Inflammatory macrophage (primary cell): ENCODE data around the gene SNPH.

Experiments
- DNase-seq, 2 donors: peaks; one replicate each; pipeline ENCODE4 v3.0.0-alpha.2; 2020 to 2022

SNPH gene

DNA sequence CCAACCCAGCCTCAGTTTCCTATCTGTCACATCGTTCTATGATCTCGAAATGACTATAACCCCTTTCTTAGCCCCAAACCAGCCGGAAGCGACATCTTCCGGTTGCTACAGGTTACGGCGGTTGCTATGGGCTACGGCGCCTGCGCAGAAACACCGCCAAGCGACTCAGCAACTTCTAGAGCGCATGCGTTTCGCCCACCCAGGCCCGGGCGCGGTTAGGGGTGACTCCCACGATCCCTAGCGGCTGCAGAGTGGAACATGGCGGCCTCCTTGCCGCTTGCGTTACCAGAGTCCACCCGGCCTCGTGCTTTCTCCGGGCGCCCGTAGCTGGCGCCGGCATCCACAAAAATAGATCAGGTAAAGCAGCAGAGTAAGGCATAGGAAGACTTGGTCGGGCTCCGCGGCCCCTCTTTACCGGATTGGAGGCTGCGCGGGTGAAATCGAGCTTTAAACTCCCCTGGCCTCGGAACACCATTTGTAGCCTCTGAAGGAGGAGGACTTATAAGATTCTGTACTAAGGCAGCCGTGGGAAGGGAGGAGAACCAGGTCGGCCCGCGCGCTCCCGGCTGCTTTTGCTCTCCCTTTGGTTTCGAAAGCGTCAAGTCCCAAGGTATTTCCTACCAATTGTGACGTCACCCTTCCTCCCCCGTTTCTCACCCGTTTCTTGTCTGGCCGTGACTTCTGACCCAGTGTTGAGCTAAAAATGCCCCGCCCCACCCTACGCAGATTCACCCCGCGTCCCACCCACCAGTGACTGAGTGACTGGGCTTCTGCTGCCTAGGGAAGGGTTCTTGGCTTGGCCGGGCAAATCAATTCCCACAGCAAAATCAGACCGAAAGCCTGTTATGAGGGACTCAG lies 59.3 kb downstream of the SNPH start:
- peak; percentile 98 to 99 for DNase-seq

DNA sequence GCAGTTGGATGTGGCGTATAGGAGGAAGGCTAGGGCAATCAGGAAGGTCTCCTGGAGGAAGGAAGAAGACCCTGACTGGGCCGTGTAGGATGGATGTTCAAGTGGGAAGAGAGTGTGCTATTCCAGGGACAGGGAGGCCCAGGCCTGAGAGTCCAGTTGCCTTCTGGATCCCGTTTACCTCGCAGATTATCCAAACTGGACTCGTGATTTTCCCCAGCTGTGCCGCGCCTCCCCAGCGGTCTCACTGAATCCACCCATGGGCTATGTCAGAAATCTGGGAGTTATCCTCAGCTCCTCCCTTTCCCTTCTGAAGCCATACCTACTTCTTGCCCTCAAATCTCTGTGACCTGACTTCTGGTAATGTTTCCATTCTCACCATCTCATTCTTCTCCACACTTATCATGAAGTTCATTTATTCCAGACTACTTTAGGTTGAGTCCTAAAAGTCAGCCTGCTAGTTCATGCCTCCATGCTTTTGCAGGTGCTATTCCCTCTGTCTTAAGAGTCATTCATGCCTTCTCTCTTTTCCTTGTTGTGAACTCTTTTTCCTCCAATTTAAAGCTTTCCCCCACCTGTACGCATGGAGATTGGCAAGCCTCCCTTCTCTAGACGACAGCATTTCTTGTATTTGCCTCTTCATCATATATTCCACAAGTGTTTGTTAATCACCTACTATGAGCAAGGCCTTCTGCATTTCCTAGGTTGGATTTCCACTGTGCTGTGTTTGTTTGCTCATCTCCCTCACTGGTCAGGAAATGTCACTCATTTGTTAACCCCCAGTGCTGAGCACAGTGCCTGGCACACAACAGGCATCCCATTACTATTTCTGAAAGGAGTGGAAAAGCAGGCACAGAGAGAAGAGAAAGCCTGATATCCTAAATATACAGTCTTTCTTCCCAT lies 60.2 kb downstream of the SNPH start:
- peak; percentile 25 to 61 for DNase-seq

DNA sequence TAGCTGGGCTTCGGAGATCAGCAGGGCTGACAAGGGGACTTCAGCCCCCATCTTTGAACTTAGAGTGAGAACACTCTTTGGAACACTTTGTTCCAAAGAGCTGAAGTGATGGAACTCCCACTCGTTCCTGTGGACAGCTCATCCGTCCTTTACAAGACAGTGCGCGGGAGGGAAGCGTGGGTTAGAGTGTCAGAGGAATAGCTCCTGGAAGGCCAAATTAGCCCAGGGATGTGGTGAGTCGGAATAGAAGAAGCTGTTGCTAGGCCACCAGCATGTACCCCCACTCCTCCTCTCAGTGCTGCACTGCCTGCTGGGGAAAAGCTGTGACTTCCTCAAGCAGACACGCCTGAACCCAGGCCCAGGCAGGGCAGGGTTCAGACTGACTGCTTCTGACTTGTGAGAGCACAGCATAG lies 61.2 kb downstream of the SNPH start:
- peak; percentile 92 to 98 for DNase-seq

DNA sequence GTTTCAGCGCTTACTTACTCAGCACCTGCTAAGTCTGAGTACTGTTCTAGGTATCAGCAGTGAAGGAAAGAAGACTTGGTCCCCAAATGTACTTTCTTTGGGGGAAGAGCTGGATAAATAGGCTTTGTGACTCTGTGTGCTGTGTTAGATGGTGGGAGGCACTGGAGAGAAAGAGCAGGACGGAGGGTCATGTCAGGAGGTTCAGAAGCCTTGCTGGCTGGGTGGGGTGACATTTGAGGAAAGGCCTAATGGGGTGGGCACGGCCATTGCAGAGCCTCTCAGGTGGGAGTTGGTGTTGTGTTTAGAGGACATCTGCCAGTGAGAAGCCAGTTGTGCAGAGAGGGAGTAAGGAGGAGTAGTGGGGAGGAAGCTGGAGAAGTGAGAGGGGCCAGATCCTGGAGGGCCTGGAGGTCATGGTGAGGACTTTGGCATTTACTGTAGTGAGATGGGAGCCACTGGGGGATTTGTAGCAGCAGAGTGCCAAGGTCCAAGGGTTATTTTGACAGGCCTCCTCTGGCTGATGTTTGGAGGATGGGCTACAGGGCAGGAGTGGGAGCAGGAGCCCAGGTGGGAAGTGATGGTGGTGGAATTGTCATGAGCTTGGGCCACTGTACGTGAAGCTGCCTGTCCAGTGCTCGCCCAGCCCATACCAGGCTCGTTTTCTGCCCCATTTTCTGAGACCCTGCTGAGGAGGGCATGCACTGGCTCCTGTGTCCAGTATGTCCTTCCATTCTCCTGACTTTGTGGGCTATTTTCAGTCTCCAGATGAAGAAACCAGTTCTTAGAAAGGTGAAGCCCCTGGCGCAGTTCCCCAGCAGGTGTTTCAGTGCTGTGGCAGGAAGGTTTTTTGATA lies 62.0 kb downstream of the SNPH start:
- no peak for DNase-seq

DNA sequence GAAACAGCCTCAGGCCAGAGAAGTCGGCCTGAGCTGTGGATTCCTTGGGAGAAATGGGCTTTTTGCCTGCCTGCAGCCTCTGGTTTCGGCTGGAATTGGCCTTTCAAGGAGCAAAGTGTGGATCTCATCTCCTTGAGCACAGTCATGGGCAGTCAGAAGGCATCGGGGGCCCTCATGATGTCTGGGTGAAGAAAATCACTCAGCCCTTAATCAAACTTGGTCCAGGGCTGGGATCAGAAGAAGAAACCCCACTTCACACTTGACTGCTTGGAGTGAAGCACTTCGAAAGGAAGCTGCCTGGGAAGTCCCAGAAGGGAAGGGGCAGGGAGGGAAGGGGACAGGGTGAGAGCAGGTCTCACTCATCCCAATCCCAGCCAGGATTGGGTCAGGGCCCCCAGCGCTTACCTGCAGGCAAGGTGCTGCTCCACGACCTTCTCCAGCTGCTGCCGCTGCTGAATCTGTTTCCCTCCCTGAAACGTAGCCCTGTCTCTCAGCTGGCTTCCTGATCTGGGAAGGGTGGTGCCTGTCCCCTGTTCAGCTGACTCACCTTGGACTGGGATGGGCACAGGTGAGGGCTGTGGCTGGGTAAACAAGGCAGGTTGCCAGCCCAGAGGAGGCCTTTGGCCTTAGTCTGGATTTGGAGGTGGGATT lies 62.7 kb downstream of the SNPH start, which contains the start of gene SDCBP2:
Gene SDCBP2 (minus strand): TSS at position 460 of the 651 bp plus-strand sequence. CDS start 8,723 bp downstream, outside the sequence.
- no peak for DNase-seq

DNA sequence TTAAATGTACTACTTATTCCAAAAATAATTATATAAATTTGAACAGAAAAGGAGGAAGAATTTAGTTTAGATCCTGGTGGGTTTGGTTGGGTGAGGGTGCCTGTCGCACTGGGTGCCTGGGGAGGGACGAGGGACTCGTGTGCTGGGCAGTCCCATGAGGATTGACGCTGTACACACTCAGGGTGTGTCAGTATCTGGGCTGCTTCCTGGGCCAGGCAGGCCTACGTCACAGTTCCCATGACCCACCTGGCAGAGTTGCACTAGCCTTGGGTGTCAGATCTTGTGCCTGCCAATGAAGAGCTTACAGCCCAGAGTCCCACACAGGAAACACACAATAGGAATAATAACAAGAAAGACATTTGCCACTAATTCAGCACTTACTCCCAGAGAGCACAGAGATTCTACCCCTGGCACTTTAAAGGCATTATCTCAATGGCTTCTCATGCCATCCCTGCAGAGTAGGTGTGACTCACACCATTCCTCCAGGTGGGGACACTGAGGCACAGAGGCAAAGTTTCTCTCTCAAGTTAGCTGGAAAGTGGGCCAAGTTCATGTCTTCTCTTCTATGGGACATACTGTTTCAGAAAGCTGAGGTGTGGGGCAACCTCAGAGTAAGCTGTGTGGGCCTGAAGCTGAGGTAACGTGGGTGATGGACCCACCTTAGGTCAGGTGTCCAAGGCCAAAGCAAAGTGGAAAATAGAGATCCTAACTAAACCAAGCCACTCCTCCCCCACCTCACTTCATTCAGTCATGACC lies 64.2 kb downstream of the SNPH start:
- no peak for DNase-seq

DNA sequence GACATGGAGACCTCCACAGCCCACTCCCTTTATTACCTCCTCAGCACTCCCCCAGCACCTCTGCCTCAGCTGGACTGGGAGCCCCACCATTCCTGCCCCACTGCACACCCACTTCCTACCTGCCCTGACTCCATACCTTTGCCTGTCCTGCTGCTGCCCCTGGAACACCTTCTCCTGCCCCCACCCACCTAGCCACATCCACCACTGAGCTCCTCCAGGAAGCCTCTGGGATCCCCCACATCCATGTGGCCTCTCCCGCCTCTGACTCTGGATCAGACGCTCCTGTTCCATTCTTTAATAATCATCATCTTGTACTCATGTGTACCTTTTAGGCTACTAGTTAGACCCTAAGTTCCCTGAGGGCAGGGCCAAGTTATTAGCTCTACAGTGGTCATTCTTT lies 65.0 kb downstream of the SNPH start:
- no peak for DNase-seq

DNA sequence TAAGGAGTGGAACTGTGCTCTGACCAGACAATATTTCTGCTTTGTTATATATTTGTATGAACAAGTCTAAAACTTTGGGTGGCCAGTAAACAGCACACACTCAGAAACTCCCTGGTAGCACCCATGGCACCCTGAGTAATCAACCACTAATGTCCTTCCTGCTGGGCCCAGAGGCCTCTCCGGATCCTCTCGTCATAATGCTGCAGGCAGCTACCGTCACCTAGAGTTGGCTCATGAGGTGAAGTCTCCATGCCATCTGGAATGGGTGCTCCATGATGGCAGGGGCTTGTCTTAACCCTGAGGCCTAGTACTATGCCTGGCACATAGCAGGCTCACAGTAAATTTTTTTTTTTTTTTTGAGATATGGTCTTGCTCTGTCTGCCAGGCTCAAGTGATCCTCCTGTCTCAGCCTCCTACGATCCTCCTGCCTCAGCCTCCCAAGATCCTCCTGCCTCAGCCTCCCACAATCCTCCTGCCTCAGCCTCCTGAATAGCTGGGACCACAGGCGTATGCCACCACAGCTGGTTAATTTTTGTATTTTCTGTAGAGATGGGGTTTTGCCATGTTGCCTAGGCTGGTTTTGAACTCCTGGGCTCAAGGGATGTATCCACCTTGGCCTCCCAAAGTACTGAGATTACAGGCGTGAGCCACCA lies 65.8 kb downstream of the SNPH start:
- DNase-seq: no peak

DNA sequence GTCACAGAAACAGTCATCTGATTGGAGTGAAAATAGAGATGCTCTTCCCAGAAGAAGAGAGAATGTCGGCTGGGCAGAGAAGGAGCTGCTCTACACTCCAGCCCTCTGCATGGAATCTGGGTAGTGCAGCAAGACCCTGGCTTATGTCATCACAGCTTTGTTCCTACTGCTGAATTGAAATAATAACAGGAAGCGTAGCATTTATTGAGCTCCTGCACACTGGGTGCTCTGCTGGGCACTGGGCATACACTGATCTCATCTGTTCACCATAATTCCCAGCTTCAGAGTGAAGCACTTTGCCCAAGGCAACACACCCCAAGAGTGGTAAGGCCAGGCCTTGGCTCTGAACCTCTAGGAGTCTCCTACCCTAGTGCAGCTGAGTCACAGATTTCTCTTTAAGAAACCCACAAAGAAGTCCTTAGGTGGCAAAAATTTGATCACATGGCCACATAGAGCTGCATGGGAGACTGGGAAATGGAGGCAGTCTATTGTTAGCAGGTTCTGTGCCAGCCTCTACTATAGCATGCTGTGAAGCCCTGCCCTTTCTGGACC lies 66.7 kb downstream of the SNPH start:
- DNase-seq: peak in 1 of 2 donors; percentile 23

DNA sequence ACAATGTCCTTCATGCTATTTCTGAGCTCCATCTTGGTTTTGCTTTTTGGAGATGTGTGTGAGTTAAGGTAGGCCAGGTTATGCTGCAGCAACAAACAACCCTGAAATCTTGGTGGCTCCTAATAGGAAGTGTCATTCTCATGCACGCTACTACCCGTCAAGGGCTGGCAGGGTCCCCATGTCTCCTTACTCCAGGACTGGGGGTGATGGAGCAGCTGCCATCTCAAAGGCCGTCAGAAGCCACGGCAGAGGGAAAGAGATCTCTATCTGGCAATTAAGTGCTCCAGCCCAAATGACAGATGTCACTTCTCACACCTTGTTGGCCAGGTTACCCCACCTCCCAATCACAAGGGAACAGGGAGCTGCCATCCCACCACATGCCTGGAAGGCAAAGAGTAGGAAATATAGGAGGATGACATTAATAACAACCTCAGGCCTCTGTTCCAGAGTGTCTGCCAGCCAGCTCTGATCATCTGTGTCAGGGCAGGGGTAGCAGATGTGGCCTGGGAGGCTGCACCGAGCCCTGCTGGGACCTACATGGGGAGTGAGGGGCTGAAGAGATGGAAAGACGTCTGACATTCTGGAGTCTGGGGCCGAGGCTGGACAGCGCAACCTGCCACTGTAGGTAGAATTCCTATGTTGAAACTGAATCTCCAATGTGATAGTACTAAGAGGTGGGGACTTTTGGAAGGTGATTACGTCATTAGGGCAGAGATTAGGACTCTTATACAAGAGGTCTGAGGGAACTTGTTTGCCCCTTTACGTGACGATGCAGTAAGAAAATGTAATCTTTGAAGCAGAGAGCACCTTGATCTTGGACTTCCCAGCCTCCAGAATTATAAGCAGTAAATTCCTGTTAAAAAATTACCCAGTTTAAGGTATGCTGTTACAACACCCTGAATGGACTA lies 67.6 kb downstream of the SNPH start:
- no peak for DNase-seq

DNA sequence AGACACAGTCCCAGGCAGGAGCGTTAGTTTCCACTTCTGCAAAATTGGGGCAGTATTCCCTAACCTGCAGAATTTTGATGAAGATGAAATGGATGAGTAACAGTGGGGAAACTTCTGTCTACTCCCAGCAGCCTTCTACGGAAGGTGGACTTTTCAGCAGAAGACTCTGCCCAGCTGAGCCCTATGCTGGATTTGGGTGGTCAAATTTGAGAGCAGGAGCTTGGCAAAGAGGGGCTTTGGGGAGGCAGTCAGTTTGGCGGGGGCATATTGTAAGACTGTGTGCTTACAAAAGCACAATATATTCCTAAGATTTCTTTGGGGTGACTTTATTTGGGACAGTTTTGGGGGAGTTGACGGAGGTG lies 68.3 kb downstream of the SNPH start:
- DNase-seq: no peak

DNA sequence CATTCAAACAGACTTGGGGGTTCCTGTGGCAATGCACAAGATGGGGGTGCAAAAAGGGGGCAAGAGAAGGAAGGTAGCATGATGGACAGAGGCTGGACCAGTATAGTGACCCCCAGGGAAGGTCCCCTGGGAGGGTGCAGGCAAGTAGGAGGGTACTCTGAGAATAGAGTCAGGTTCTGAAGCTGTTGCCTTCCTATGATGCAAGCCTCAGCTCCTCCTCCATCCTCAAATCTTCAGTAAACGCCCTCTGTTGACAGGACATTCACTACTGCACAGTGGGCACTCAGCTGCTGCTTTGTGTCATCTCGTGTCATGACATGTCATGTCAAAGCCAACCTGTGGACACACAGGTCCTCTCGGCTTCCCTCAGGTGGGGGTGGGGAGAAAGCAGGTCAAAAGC lies 68.7 kb downstream of the SNPH start:
- peak; percentile 24 to 44 for DNase-seq

DNA sequence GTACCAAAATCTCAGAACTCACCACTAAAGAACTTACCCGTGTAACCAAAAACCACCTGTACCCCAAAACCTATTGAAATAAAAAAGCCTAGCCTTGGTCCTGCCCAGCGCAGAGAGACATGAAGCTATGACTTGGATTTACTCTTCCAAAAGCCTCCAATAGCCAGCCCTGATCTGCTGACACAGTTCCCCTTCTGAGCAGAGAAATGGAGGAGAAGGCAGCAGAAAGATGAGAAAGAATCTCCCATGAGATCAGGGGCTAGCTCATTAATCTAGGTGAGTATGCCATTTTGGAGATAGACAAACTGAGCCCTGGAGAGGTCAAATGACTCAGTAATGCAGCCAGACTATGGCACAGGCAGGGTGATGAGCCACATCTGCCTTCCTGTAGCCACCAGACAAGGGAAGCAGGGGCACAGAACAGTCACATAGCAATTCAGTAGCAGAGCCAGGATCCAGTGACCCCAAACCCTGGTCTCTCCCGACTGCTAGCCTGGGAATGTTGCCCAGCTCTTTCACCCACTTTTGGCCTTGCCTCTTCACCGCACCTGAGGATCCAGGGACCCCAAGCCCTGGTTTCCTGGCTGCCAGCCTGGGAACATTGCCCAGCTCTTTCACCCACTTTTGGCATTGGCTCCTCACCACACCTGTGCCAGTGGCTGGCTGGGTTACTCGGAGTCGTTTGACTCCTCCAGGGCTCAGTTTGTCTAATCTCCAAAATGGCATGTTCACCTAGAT lies 70.0 kb downstream of the SNPH start:
- DNase-seq: no peak

DNA sequence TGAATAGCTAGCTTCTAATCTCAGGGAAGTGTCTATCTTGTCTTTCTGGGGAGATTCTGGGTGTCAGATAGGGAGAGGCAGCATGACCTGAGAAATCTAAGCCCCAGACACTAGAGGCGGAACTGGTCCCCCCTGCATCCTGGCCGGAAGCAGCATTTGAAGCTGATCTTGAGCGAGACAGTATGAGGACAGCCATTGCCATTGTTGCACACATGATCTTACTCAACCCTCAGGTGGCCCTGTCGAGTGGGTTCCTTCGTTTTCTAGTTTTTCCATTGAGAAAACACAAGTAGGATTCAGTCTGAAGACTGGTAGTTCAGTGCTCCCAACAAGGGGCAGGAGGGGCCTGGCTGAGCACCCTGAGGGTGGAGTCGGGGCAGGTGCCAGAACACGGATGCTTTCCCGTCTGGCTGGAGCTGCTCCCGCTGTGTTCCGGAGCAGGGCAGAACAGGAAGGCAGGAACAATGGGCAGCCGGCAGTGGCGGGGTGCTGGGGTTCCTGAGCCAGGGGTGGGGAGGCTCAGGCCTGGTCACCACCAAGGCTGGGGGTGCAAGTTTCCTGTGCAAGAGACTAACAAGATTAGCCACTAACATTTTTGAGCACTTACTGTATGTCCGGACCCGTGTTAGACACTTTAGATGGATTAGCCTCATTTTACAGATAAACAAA lies 70.7 kb downstream of the SNPH start:
- DNase-seq: no peak

DNA sequence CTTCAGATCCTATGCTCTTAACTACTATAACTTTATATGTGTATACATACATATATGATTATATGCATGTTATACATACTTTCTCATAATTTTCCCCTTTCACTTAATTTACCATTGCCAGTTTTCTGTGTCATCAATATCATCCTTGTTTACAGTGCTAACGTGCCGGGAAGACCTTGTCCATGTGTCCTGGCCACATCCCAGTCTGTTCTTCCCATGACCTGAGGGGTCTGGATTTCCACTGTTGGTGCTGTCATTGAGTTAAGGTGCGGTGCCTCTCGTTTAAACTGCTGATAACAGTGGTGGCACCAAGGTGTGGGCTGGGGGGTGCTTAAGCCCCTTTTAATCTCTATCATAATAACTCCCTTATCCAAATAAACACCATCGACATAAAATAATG lies 71.3 kb downstream of the SNPH start:
- DNase-seq: no peak

DNA sequence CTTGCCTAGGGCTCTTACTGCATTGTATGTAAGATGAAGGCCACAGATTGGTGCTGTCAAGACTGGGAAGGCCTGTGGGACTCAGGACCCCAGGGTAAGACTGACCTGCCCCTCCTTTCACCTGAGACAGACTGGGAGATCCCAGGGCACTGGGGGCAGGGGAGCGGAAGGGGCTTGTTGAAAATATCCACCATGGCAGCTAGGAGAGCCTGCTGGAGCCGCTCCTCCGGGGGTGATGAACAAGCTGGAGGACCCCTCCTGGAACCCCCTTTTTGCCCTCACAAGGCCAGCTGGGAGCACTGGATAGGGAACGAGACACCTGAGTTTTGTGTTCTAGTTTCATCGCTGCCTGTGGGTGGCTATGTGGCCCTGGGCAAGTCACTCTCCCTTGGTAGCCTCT lies 72.0 kb downstream of the SNPH start:
- no peak for DNase-seq

DNA sequence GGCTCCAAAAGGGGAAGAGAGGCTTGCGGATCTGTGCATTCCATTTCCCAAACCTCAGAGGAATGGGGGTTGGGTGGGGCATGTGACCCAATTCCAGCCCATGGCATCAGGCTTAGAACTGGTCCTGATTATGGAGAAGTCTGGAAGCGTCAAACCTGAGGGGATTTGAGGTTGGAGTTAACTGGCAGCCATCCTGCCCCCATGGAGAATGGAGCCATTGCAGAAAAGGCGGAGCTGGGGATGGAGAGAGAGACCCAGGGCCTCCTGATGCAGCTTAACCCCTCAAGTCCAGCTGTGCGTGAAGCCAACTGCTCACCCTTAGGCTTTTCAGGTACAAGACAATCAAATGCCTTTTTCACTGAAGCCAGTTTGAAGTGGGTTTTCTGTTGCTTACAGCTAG lies 72.7 kb downstream of the SNPH start:
- no peak for DNase-seq
